Measurements from ENCODE around the gene AFF3.
"Not testable (repeated sequence)": the region's sequence is repeated elsewhere in the genome, so short reads cannot be mapped to it uniquely, and the experiment has no call there.

Gene AFF3

GRCh38 chr2:99960790-99961189 lies 181.6 kb downstream of the AFF3 start:
- no peak for DNase-seq (ENCODE audit: low read depth)

GRCh38 chr2:99960291-99960690 lies 182.1 kb downstream of the AFF3 start:
- DNase-seq (ENCODE audit: low read depth) = no peak

- DNase-seq (ENCODE audit: low read depth) = no peak
Measured at GRCh38 chr2:99959261-99960014, 183.0 kb downstream of the AFF3 start.

- DNase-seq (ENCODE audit: low read depth) = no peak
Measured at GRCh38 chr2:99957332-99958133, 184.9 kb downstream of the AFF3 start.

GRCh38 chr2:99956232-99957030 lies 186.0 kb downstream of the AFF3 start:
- no peak for DNase-seq (ENCODE audit: low read depth)

- DNase-seq (ENCODE audit: low read depth) = no peak
Measured at GRCh38 chr2:99953750-99954149, 188.6 kb downstream of the AFF3 start.

GRCh38 chr2:99949963-99950362 lies 192.4 kb downstream of the AFF3 start:
- no peak for DNase-seq (ENCODE audit: low read depth)

- no peak for DNase-seq (ENCODE audit: low read depth)
Measured at GRCh38 chr2:99949530-99949929, 192.9 kb downstream of the AFF3 start.

- no peak for DNase-seq (ENCODE audit: low read depth)
Measured at GRCh38 chr2:99948010-99948409, 194.4 kb downstream of the AFF3 start.

- not testable (repeated sequence) for DNase-seq (ENCODE audit: low read depth)
Measured at GRCh38 chr2:99947366-99947765, 195.0 kb downstream of the AFF3 start.

GRCh38 chr2:99944019-99944418 lies 198.4 kb downstream of the AFF3 start:
- DNase-seq (ENCODE audit: low read depth) = no peak

- no peak for DNase-seq (ENCODE audit: low read depth)
Measured at GRCh38 chr2:99942561-99943347, 199.6 kb downstream of the AFF3 start.

GRCh38 chr2:99940963-99941362 lies 201.4 kb downstream of the AFF3 start:
- DNase-seq (ENCODE audit: low read depth) = no peak

GRCh38 chr2:99939135-99939534 lies 203.3 kb downstream of the AFF3 start:
- no peak for DNase-seq (ENCODE audit: low read depth)

GRCh38 chr2:99938250-99938649 lies 204.1 kb downstream of the AFF3 start:
- DNase-seq (ENCODE audit: low read depth) = no peak

- DNase-seq (ENCODE audit: low read depth) = no peak
Measured at GRCh38 chr2:99936065-99936464, 206.3 kb downstream of the AFF3 start.

GRCh38 chr2:99935662-99936061 lies 206.7 kb downstream of the AFF3 start:
- no peak for DNase-seq (ENCODE audit: low read depth)

GRCh38 chr2:99933894-99934650 lies 208.3 kb downstream of the AFF3 start:
- no peak for DNase-seq (ENCODE audit: low read depth)

- not testable (repeated sequence) for DNase-seq (ENCODE audit: low read depth)
Measured at GRCh38 chr2:99933491-99933890, 208.9 kb downstream of the AFF3 start.

GRCh38 chr2:99928470-99929053 lies 213.8 kb downstream of the AFF3 start:
- DNase-seq (ENCODE audit: low read depth) = no peak

Data from GM04504 (cell line).